CD4-positive, alpha-beta memory T cell (primary cell): Measurements from ENCODE around the gene RPUSD2. TPM values are rescaled to one million over a fixed set of nuclear protein-coding genes. Genes with fewer than 3 reads are reported as not detected.

Source experiments
- CTCF ChIA-PET: fragments of 350-600 bp; sonication (Branson Sonifier 250); formaldehyde crosslinking; loops from one replicate; lab custom pipeline; 2021; ENCODE audit warnings: inconsistent platforms; ENCODE audit not compliant: partially characterized antibody; lab: Charles Lee
- POLR2A ChIA-PET: fragments of 350-600 bp; sonication (Branson Sonifier 250); formaldehyde crosslinking; loops from one replicate; lab custom pipeline; 2021; ENCODE audit not compliant: partially characterized antibody; lab: Charles Lee
- DNase-seq, 5 donors: peaks; one replicate each; pipeline versions ENCODE4 v3.0.0 to v3.0.0-alpha.2; 2020 to 2022; ENCODE audit warnings: mixed read lengths in 1 of 5
- H3K27ac ChIP-seq: one replicate; pipeline ENCODE4 v1.7.0; 2013; ENCODE audit warnings: low read depth, low read length
- H3K27me3 ChIP-seq: 2 replicates; pipeline ENCODE4 v1.7.0; 2013; ENCODE audit warnings: mild to moderate bottlenecking, low read length, moderate library complexity; ENCODE audit not compliant: insufficient read depth
- H3K36me3 ChIP-seq: 2 replicates; pipeline ENCODE4 v1.7.0; 2013; ENCODE audit warnings: mild to moderate bottlenecking, low read length, moderate library complexity; ENCODE audit not compliant: insufficient read depth
- H3K4me1 ChIP-seq: 2 replicates; pipeline ENCODE4 v1.7.0; 2013; ENCODE audit warnings: mild to moderate bottlenecking, low read length, moderate library complexity; ENCODE audit not compliant: insufficient read depth
- H3K4me3 ChIP-seq, 2 donors: one replicate each; pipeline ENCODE4 v1.7.0; 2013; ENCODE audit warnings: low read length in 2 of 2, mild to moderate bottlenecking in 1 of 2
- H3K9me3 ChIP-seq, 2 donors: one replicate each; pipeline ENCODE4 v1.7.0; 2013; ENCODE audit warnings: low read length in 2 of 2, control low read depth in 1 of 2; ENCODE audit not compliant: control insufficient read depth in 1 of 2
- H3K27ac Mint-ChIP-seq, 7 donors: one replicate each; pipeline ENCODE4 v1.8.0; 2020 to 2021; ENCODE audit warnings: mixed read lengths in 7 of 7, mild to moderate bottlenecking in 6 of 7, inconsistent platforms in 3 of 7, moderate library complexity in 3 of 7
- H3K27me3 Mint-ChIP-seq, 2 donors: one replicate each; pipeline ENCODE4 v1.8.0; 2020 to 2021; ENCODE audit warnings: mixed read lengths in 2 of 2
- H3K36me3 Mint-ChIP-seq, 2 donors: one replicate each; pipeline ENCODE4 v1.8.0; 2020 to 2021; ENCODE audit warnings: mixed read lengths in 2 of 2, inconsistent platforms in 1 of 2, mild to moderate bottlenecking in 1 of 2
- H3K4me1 Mint-ChIP-seq, 4 donors: one replicate each; pipeline ENCODE4 v1.8.0; 2020 to 2021; ENCODE audit warnings: mixed read lengths in 4 of 4, mild to moderate bottlenecking in 1 of 4
- H3K4me3 Mint-ChIP-seq, 8 donors: one replicate each; pipeline ENCODE4 v1.8.0; 2020 to 2021; ENCODE audit warnings: mixed read lengths in 8 of 8, mild to moderate bottlenecking in 7 of 8, moderate library complexity in 6 of 8, inconsistent platforms in 3 of 8
- H3K9me3 Mint-ChIP-seq, 8 donors: one replicate each; pipeline ENCODE4 v1.8.0; 2020 to 2021; ENCODE audit warnings: mixed read lengths in 8 of 8, mild to moderate bottlenecking in 5 of 8, inconsistent platforms in 3 of 8, moderate library complexity in 1 of 8
- intact Hi-C: fragments of 100-400 bp; cut with micrococcal nuclease; formaldehyde crosslinking; loops from one replicate; pipeline ENCODE4 v1.15.1; 2023
- polyA plus RNA-seq, 2 donors: library from polyadenylated mRNA; unstranded; fragments of 300-500 nt; fragmentation: Illumina TruSeq; gene quantifications; one replicate each; pipeline ENCODE4 v1.2.3, GENCODE V29; 2021
- total RNA-seq, 2 experiments: library from RNA; stranded (reverse); gene quantifications; one replicate each; pipeline ENCODE4 v1.2.3, GENCODE V29; 2021

RPUSD2 gene
- total and polyA plus RNA-seq, 4 experiments from 2014 or later, result 13.6 to 25.0 (median 17.3) TPM

GRCh38 chr15:40538976-40539375, 30.1 kb upstream of the RPUSD2 start:
- peaks cover 0 to 2% (median 0%) of the 10 kb centered on the region in 4 donors for H3K4me1 Mint-ChIP-seq
- no peak overlapping the region for H3K4me3 Mint-ChIP-seq
- no peaks in the 10 kb centered on the region for H3K9me3 ChIP-seq
- no peaks in the 10 kb centered on the region for H3K27me3 Mint-ChIP-seq
- no peaks in the 10 kb centered on the region for H3K36me3 ChIP-seq
- no peak overlapping the region for H3K4me3 ChIP-seq
- no peaks in the 10 kb centered on the region for H3K9me3 Mint-ChIP-seq
- intact Hi-C loops, result no loop called here
- peaks cover 16 to 17% of the 10 kb centered on the region in 2 donors for H3K36me3 Mint-ChIP-seq
- H3K27ac Mint-ChIP-seq, result no peak overlapping the region
- H3K27ac ChIP-seq, result no peak overlapping the region
- H3K4me1 ChIP-seq, result no peaks in the 10 kb centered on the region
- ChIA-PET CTCF (no interaction called here), POLR2A (no interaction called here)
- no peak for DNase-seq
- H3K27me3 ChIP-seq, result no peaks in the 10 kb centered on the region

- H3K4me1 ChIP-seq, result no peaks in the 10 kb centered on the region
- Mint-ChIP-seq H3K4me1 (peaks cover 0 to 4% (median 0%) of the 10 kb centered on the region in 4 donors), H3K9me3 (no peaks in the 10 kb centered on the region), H3K4me3 (no peak overlapping the region), H3K36me3 (peaks cover 13 to 20% of the 10 kb centered on the region in 2 donors), H3K27ac (peak overlapping the region in 1 of 7 donors; percentile 15), H3K27me3 (no peaks in the 10 kb centered on the region)
- H3K36me3 ChIP-seq, result no peaks in the 10 kb centered on the region
- H3K27me3 ChIP-seq, result no peaks in the 10 kb centered on the region
- H3K9me3 ChIP-seq, result no peaks in the 10 kb centered on the region
- no peak overlapping the region for H3K27ac ChIP-seq
- H3K4me3 ChIP-seq, result no peak overlapping the region
- POLR2A ChIA-PET, result no interaction called here
- CTCF ChIA-PET, result no interaction called here
- DNase-seq, result no peak
- intact Hi-C loops, result no loop called here
Observed at GRCh38 chr15:40543082-40543481, 26.0 kb upstream of the RPUSD2 start.

GRCh38 chr15:40543631-40544294, 25.3 kb upstream of the RPUSD2 start:
- ChIA-PET POLR2A (no interaction called here), CTCF (no interaction called here)
- intact Hi-C loops, result no loop called here
- Mint-ChIP-seq H3K9me3 (no peaks in the 10 kb centered on the region), H3K27me3 (no peaks in the 10 kb centered on the region), H3K4me1 (peaks cover 0 to 4% (median 0%) of the 10 kb centered on the region in 4 donors), H3K4me3 (no peak overlapping the region), H3K27ac (peak overlapping the region in 2 of 7 donors; percentile 9 to 13), H3K36me3 (peaks cover 18 to 26% of the 10 kb centered on the region in 2 donors)
- no peaks in the 10 kb centered on the region for H3K4me1 ChIP-seq
- no peaks in the 10 kb centered on the region for H3K9me3 ChIP-seq
- H3K4me3 ChIP-seq, result no peak overlapping the region
- H3K36me3 ChIP-seq, result no peaks in the 10 kb centered on the region
- DNase-seq, result no peak
- no peak overlapping the region for H3K27ac ChIP-seq
- H3K27me3 ChIP-seq, result no peaks in the 10 kb centered on the region

- H3K36me3 ChIP-seq, result peaks cover 5% of the 10 kb centered on the region
- H3K27me3 ChIP-seq, result no peaks in the 10 kb centered on the region
- H3K9me3 ChIP-seq, result no peaks in the 10 kb centered on the region
- Mint-ChIP-seq H3K27me3 (no peaks in the 10 kb centered on the region), H3K4me3 (no peak overlapping the region), H3K36me3 (peaks cover 30 to 35% of the 10 kb centered on the region in 2 donors), H3K9me3 (no peaks in the 10 kb centered on the region), H3K4me1 (peaks cover 0 to 4% (median 0%) of the 10 kb centered on the region in 4 donors), H3K27ac (no peak overlapping the region)
- CTCF ChIA-PET, result interaction anchor here (1.6 kb wide), 1 partner anchor 44 kb away, joined by 3 read pairs; no protein-coding TSS in a partner anchor
- no peak overlapping the region for H3K4me3 ChIP-seq
- intact Hi-C loops, result no loop called here
- POLR2A ChIA-PET, result interaction anchor here (0.6 kb wide), 1 partner anchor 262 kb away, joined by 3 read pairs; the partner anchor contains the start of gene DNAJC17
- DNase-seq, result no peak
- no peak overlapping the region for H3K27ac ChIP-seq
- no peaks in the 10 kb centered on the region for H3K4me1 ChIP-seq
Observed at GRCh38 chr15:40545457-40545856, 23.6 kb upstream of the RPUSD2 start.

- Histone ChIP-seq H3K27me3 (no peaks in the 10 kb centered on the region), H3K36me3 (peaks cover 17% of the 10 kb centered on the region), H3K4me3 (no peak overlapping the region), H3K27ac (no peak overlapping the region), H3K9me3 (no peaks in the 10 kb centered on the region), H3K4me1 (no peaks in the 10 kb centered on the region)
- intact Hi-C loops, result no loop called here
- H3K27ac Mint-ChIP-seq, result no peak overlapping the region
- H3K36me3 Mint-ChIP-seq, result peaks cover 36 to 47% of the 10 kb centered on the region in 2 donors
- no peak overlapping the region for H3K4me3 Mint-ChIP-seq
- H3K27me3 Mint-ChIP-seq, result no peaks in the 10 kb centered on the region
- ChIA-PET POLR2A (no interaction called here), CTCF (interaction anchor here (0.6 kb wide), 1 partner anchor 123 kb away, joined by 4 read pairs; no protein-coding TSS in a partner anchor)
- no peak for DNase-seq
- peaks cover 0 to 2% (median 0%) of the 10 kb centered on the region in 4 donors for H3K4me1 Mint-ChIP-seq
- no peaks in the 10 kb centered on the region for H3K9me3 Mint-ChIP-seq
Observed at GRCh38 chr15:40548610-40549009, 20.5 kb upstream of the RPUSD2 start.

GRCh38 chr15:40549894-40550293, 19.2 kb upstream of the RPUSD2 start:
- ChIA-PET CTCF (no interaction called here), POLR2A (no interaction called here)
- H3K4me1 ChIP-seq, result no peaks in the 10 kb centered on the region
- no peak overlapping the region for H3K4me3 ChIP-seq
- no peaks in the 10 kb centered on the region for H3K9me3 ChIP-seq
- H3K4me1 Mint-ChIP-seq, result peaks cover 0 to 2% (median 0%) of the 10 kb centered on the region in 4 donors
- H3K36me3 Mint-ChIP-seq, result peaks cover 47 to 60% of the 10 kb centered on the region in 2 donors
- no peak overlapping the region for H3K27ac ChIP-seq
- intact Hi-C loops, result no loop called here
- no peaks in the 10 kb centered on the region for H3K27me3 ChIP-seq
- H3K27me3 Mint-ChIP-seq, result no peaks in the 10 kb centered on the region
- peaks cover 18% of the 10 kb centered on the region for H3K36me3 ChIP-seq
- H3K27ac Mint-ChIP-seq, result no peak overlapping the region
- DNase-seq, result no peak
- no peaks in the 10 kb centered on the region for H3K9me3 Mint-ChIP-seq
- H3K4me3 Mint-ChIP-seq, result no peak overlapping the region

DNA sequence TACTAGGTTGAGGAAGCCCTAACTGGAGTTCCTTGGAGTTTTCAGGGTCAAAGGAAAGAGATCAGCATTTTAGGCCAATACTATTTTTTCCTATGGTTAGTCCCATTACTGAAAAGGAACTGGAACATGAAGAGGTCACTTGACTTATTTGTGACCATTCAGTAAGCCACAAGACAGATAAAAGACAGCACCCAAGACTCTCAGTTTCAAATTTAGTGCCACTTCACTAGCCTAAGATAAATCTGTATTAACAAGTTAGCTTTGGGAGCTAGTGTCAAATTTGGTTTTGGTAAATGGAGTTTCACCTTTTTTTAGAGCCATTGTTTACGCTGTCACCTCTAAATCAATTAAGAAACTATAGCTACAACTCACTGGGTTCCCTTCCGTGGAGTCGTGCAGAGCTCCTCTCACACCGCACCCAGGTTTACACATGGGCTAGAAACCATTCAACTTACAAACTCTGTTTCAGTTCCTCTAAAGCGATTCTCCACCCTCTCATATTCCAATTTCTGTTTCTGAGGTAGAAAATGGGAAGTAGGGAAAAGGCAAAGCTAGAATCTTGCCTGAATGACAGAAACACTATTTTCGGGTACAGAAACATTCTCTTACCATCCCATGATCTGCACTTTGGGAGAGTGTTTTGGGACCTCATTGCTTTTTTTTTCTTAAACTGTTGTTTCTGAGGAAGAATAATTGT, 18.6 kb upstream of the RPUSD2 start:
- peaks cover 18% of the 10 kb centered on the region for H3K36me3 ChIP-seq
- H3K9me3 ChIP-seq, result no peaks in the 10 kb centered on the region

More for the DNA sequence above, 18.6 kb upstream of the RPUSD2 start:
- Histone ChIP-seq H3K27me3 (no peaks in the 10 kb centered on the region), H3K27ac (no peak overlapping the region), H3K4me3 (no peak overlapping the region), H3K4me1 (no peaks in the 10 kb centered on the region)
- ChIA-PET POLR2A (no interaction called here), CTCF (interaction anchor here (1.4 kb wide), 1 partner anchor 14 kb away, joined by 5 read pairs; the partner anchor contains the start of gene CCDC32)
- no peak for DNase-seq
- no peaks in the 10 kb centered on the region for H3K27me3 Mint-ChIP-seq
- H3K36me3 Mint-ChIP-seq, result peaks cover 53 to 66% of the 10 kb centered on the region in 2 donors
- no peak overlapping the region for H3K27ac Mint-ChIP-seq
- H3K9me3 Mint-ChIP-seq, result no peaks in the 10 kb centered on the region
- H3K4me3 Mint-ChIP-seq, result no peak overlapping the region
- H3K4me1 Mint-ChIP-seq, result peaks cover 0 to 2% (median 0%) of the 10 kb centered on the region in 4 donors
- intact Hi-C loops, result no loop called here
